ENCODE measurements around the gene DMXL1. TPM values are rescaled to one million over a fixed set of nuclear protein-coding genes. Genes with fewer than 3 reads are reported as not detected.

The DMXL1 gene
- total RNA-seq, 1 experiment from 2014 or later: 30.0 TPM

- intact Hi-C loops (cut with micrococcal nuclease; ENCODE audit: unreplicated experiment): no loop called here
- Mint-ChIP-seq H3K9me3 (ENCODE audit: unreplicated experiment) (no peaks in the 10 kb centered on the region), H3K4me3 (ENCODE audit: unreplicated experiment) (no peak overlapping the region), H3K4me1 (ENCODE audit: low read depth, unreplicated experiment) (no peaks in the 10 kb centered on the region), H3K27me3 (ENCODE audit: insufficient read depth, unreplicated experiment) (no peaks in the 10 kb centered on the region), H3K27ac (ENCODE audit: unreplicated experiment) (no peak overlapping the region), H3K36me3 (ENCODE audit: insufficient read depth, unreplicated experiment) (peaks cover 10% of the 10 kb centered on the region)
- Histone ChIP-seq H3K4me1 (no peaks in the 10 kb centered on the region), H3K4me3 (ENCODE audit: low read depth, low read length) (no peak overlapping the region), H3K9me3 (no peaks in the 10 kb centered on the region), H3K27me3 (replicated peaks; ENCODE audit: control insufficient read depth, insufficient read depth, low read length) (no peaks in the 10 kb centered on the region), H3K36me3 (ENCODE audit: control insufficient read depth, insufficient read depth, low read length) (no peaks in the 10 kb centered on the region)
- ChIA-PET CTCF (no interaction called here), POLR2A (no interaction called here)
- no TSS peak for BruUV-seq (replicated peaks)
- no peak for DNase-seq
- TF ChIP-seq CTCF (IDR thresholded peaks at IDR 0.05; ENCODE audit: insufficient read depth in 1 of 2, low read depth in 1 of 2, low read length in 1 of 2, severe bottlenecking in 1 of 2, unreplicated experiment in 1 of 2): no peak
These were observed 173.0 kb downstream of the DMXL1 start for GRCh38 chr5:119243888-119244287.

- Mint-ChIP-seq H3K36me3 (ENCODE audit: insufficient read depth, unreplicated experiment) (peaks cover 22% of the 10 kb centered on the region), H3K9me3 (ENCODE audit: unreplicated experiment) (peaks cover 1% of the 10 kb centered on the region), H3K4me3 (ENCODE audit: unreplicated experiment) (no peak overlapping the region), H3K27ac (ENCODE audit: unreplicated experiment) (no peak overlapping the region), H3K4me1 (ENCODE audit: low read depth, unreplicated experiment) (no peaks in the 10 kb centered on the region), H3K27me3 (ENCODE audit: insufficient read depth, unreplicated experiment) (no peaks in the 10 kb centered on the region)
- POLR2A ChIA-PET: no interaction called here
- DNase-seq: no peak
- BruUV-seq (replicated peaks): no TSS peak
- CTCF ChIA-PET: no interaction called here
- H3K4me1 ChIP-seq: peaks cover 8% of the 10 kb centered on the region; the same call in 1 of the 2 replicates
- no peak for TF ChIP-seq CTCF (IDR thresholded peaks at IDR 0.05; ENCODE audit: insufficient read depth in 1 of 2, low read depth in 1 of 2, low read length in 1 of 2, severe bottlenecking in 1 of 2, unreplicated experiment in 1 of 2)
- H3K4me3 ChIP-seq (ENCODE audit: low read depth, low read length): no peak overlapping the region
- intact Hi-C loops (cut with micrococcal nuclease; ENCODE audit: unreplicated experiment): no loop called here
- H3K36me3 ChIP-seq (ENCODE audit: control insufficient read depth, insufficient read depth, low read length): no peaks in the 10 kb centered on the region
- no peaks in the 10 kb centered on the region for H3K27me3 ChIP-seq (replicated peaks; ENCODE audit: control insufficient read depth, insufficient read depth, low read length)
- no peaks in the 10 kb centered on the region for H3K9me3 ChIP-seq
These were observed 180.3 kb downstream of the DMXL1 start for GRCh38 chr5:119250946-119251901.

DNA sequence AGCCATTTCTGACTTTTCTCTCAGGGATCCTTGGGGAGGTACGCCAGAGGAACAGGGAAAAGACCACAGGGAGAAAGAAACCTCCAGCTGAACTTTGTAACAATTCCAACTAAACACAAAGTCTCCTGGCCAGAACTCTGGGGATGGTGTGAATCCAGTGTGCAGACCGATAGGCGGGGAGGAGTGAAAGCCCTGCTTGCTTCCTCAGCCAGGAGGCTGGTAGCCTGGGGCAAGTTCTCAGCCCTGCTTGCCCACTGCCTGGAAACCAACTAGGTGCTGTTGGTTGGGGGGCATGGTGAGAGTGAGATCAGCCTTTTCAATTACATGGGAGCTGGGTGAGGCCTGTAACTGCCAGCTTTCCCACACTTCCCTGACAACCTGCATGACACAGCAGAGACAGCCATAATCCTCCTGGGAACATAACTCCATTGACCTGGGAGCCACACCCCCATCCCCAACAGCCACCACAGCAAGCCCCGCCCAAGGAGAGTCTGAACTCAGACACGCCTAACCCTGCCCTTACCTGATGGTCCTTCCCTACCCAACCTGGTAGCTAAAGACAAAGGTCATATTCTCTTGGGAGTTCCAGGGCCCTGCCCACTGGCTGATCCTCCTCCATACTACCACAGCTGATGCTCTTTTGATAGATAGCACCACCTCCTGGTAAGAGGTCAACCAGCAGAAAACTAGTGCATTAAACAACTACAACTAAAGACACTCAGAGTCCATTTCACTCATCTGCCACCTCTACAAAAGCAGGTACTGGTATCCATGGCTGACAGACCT is 184.9 kb downstream of the DMXL1 start:
- DNase-seq: peak; percentile 71 to 88
- H3K36me3 ChIP-seq (ENCODE audit: control insufficient read depth, insufficient read depth, low read length): no peaks in the 10 kb centered on the region
- Mint-ChIP-seq H3K27me3 (ENCODE audit: insufficient read depth, unreplicated experiment) (no peaks in the 10 kb centered on the region), H3K4me1 (ENCODE audit: low read depth, unreplicated experiment) (no peaks in the 10 kb centered on the region), H3K36me3 (ENCODE audit: insufficient read depth, unreplicated experiment) (peaks cover 20% of the 10 kb centered on the region), H3K9me3 (ENCODE audit: unreplicated experiment) (peaks cover 27% of the 10 kb centered on the region), H3K4me3 (ENCODE audit: unreplicated experiment) (no peak overlapping the region), H3K27ac (ENCODE audit: unreplicated experiment) (peak overlapping the region; percentile 51)
- TF ChIP-seq CTCF (IDR thresholded peaks at IDR 0.05; ENCODE audit: insufficient read depth in 1 of 2, low read depth in 1 of 2, low read length in 1 of 2, severe bottlenecking in 1 of 2, unreplicated experiment in 1 of 2): peak; percentile 12 to 34
- no peaks in the 10 kb centered on the region for H3K9me3 ChIP-seq
- ChIA-PET CTCF (interaction anchor here (0.5 to 1.6 kb wide), 6 partner anchors 12 to 273 kb away, joined by 3 to 6 read pairs (median 3); partner anchors contain the start of gene DTWD2), POLR2A (no interaction called here)
- H3K27me3 ChIP-seq (replicated peaks; ENCODE audit: control insufficient read depth, insufficient read depth, low read length): no peaks in the 10 kb centered on the region
- H3K4me3 ChIP-seq (ENCODE audit: low read depth, low read length): no peak overlapping the region
- intact Hi-C loops (cut with micrococcal nuclease; ENCODE audit: unreplicated experiment): loop anchor here (1.0 kb wide), 2 partner anchors 233 to 267 kb away; partner anchors contain the start of gene DTWD2
- H3K4me1 ChIP-seq: peaks cover 9% of the 10 kb centered on the region; the same call in 1 of the 2 replicates
- no TSS peak for BruUV-seq (replicated peaks)
